ENCODE measurements around the gene MAL.

The MAL gene

DNA sequence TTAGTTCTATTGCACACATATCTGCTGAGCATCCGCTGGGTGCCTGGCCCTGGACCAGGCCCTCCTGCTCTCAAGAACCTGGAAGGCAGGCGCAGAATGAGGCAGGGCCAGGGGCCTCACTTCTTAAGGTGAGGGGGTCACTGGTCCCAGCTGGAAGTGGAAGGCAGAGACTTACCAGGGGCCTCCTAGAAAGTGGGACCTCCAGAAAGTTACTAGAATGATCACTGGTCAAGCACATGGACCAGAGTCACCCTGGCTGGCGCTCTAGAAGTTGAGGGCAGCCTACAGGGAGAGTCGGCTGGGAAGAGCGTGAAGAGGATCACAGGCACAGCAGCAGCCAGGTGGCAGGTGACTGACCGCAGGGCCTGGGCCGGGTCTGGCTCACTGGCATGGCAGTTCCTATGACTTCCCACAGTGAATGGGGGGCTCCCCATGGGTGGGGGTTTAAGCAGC lies 26.1 kb upstream of the MAL start:
- no peak overlapping the region for H3K4me3 ChIP-seq (ENCODE audit: low read length)
- peaks cover 53% of the 10 kb centered on the region for H3K27me3 ChIP-seq (ENCODE audit: insufficient read depth, low read length)
- no peaks in the 10 kb centered on the region; the same call in 1 of the 2 replicates for H3K4me1 ChIP-seq (ENCODE audit: insufficient read depth, low read length)
- no peak overlapping the region for H3K9ac ChIP-seq (ENCODE audit: low read depth, low read length)
- no peak overlapping the region for H3K27ac ChIP-seq (ENCODE audit: low read length)
- no peaks in the 10 kb centered on the region for H3K9me3 ChIP-seq (ENCODE audit: insufficient read depth, low read depth, low read length)
- H3K36me3 ChIP-seq (ENCODE audit: insufficient read depth, low read depth, low read length): no peaks in the 10 kb centered on the region

DNA sequence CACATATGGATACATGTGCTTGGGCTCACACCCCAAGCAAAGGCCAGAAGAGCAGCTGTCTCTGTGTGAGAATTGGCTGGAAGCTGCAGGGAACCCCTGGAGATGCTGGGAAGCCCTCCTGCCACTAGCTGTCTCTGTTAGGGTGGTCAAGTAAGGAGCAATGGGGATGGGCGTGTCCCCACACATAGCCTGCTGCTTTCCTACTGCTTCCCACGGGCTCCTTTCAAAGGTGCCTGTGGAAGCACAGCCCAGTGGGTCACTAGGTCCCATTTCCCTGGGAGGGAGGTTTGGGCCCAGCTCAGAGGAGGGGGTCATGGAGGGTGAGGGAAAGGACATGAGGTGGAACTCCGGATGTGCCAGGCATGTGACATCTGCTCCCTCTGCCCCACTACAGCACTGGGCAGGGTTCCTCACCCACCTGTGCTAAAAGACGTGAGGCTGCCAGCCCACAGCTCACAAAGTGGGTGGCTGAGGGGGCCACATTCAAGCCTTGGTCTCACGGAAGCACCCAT lies 24.4 kb upstream of the MAL start:
- no peak overlapping the region for H3K4me3 ChIP-seq (ENCODE audit: low read length)
- no peaks in the 10 kb centered on the region for H3K36me3 ChIP-seq (ENCODE audit: insufficient read depth, low read depth, low read length)
- H3K4me1 ChIP-seq (ENCODE audit: insufficient read depth, low read length): no peaks in the 10 kb centered on the region; the same call in 1 of the 2 replicates
- H3K9me3 ChIP-seq (ENCODE audit: insufficient read depth, low read depth, low read length): no peaks in the 10 kb centered on the region
- H3K27me3 ChIP-seq (ENCODE audit: insufficient read depth, low read length): peaks cover 45% of the 10 kb centered on the region
- H3K27ac ChIP-seq (ENCODE audit: low read length): no peak overlapping the region
- H3K9ac ChIP-seq (ENCODE audit: low read depth, low read length): no peak overlapping the region

DNA sequence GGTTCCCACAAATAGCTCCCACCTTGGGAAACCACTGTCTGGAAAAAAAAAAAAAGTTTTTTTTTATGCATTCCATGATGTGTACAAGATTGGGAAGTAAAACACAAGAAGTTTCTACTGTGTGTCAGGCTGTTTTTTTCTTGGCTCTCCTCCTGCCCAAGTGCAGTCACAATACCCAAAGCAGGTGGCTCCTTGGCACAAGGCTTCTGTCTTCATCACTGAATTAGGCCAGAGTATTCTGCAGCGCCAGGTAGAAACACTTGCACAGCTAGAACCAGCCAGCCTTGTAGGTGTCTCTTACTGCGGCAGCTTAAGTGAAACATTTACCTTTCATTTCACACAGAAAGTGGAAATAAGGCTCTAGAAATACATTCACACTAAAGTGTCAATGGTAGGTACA lies 23.8 kb upstream of the MAL start:
- Histone ChIP-seq H3K4me3 (ENCODE audit: low read length) (no peak overlapping the region), H3K36me3 (ENCODE audit: insufficient read depth, low read depth, low read length) (no peaks in the 10 kb centered on the region), H3K4me1 (ENCODE audit: insufficient read depth, low read length) (no peaks in the 10 kb centered on the region; the same call in 1 of the 2 replicates), H3K9me3 (ENCODE audit: insufficient read depth, low read depth, low read length) (no peaks in the 10 kb centered on the region), H3K27ac (ENCODE audit: low read length) (no peak overlapping the region), H3K27me3 (ENCODE audit: insufficient read depth, low read length) (peaks cover 39% of the 10 kb centered on the region), H3K9ac (ENCODE audit: low read depth, low read length) (no peak overlapping the region)

DNA sequence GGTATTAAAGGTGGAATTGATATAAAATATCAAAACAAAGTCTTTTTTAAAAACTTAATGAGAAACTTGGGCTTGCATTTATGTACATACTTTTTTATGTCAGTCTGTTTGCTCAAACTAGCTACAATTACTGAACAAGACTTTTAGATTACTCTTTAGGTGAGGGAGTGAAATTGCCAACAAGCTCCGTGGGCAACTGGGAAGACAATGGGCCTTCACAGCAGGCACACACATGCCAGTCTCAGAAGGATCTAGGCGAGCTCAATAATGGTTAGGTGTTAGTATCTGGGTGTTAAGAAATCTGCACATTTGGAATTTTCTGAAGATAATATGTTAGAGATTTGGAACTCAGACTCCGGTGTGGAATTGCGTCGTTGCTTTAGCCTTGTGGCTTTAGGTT lies 23.0 kb upstream of the MAL start:
- no peak overlapping the region for H3K9ac ChIP-seq (ENCODE audit: low read depth, low read length)
- H3K27me3 ChIP-seq (ENCODE audit: insufficient read depth, low read length): peaks cover 31% of the 10 kb centered on the region
- H3K4me3 ChIP-seq (ENCODE audit: low read length): no peak overlapping the region
- H3K36me3 ChIP-seq (ENCODE audit: insufficient read depth, low read depth, low read length): no peaks in the 10 kb centered on the region
- H3K27ac ChIP-seq (ENCODE audit: low read length): no peak overlapping the region
- H3K9me3 ChIP-seq (ENCODE audit: insufficient read depth, low read depth, low read length): no peaks in the 10 kb centered on the region
- H3K4me1 ChIP-seq (ENCODE audit: insufficient read depth, low read length): no peaks in the 10 kb centered on the region; the same call in 1 of the 2 replicates

DNA sequence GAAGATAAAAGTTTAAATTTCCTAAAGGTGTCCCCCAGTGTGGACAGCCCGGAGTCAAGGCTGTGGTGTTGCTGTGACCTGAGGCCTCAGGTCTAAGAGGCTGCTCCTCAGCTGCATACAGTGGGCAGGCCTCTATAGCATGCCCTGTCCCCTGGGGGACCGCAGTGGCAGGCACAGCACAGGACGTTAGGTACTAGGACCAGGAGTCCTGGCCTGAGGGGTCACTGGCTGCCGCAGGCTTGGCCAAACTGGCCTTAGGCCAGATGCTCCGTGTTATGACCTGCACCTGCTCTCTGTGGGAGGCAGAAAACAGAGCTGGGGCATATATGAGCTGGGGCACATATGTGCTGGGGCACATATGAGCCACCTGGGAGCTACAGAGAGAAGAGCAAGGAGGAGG lies 21.2 kb upstream of the MAL start:
- H3K9me3 ChIP-seq (ENCODE audit: insufficient read depth, low read depth, low read length): no peaks in the 10 kb centered on the region
- H3K27ac ChIP-seq (ENCODE audit: low read length): no peak overlapping the region
- no peaks in the 10 kb centered on the region; the same call in 1 of the 2 replicates for H3K4me1 ChIP-seq (ENCODE audit: insufficient read depth, low read length)
- no peak overlapping the region for H3K4me3 ChIP-seq (ENCODE audit: low read length)
- H3K27me3 ChIP-seq (ENCODE audit: insufficient read depth, low read length): peaks cover 13% of the 10 kb centered on the region
- H3K36me3 ChIP-seq (ENCODE audit: insufficient read depth, low read depth, low read length): no peaks in the 10 kb centered on the region
- no peak overlapping the region for H3K9ac ChIP-seq (ENCODE audit: low read depth, low read length)

DNA sequence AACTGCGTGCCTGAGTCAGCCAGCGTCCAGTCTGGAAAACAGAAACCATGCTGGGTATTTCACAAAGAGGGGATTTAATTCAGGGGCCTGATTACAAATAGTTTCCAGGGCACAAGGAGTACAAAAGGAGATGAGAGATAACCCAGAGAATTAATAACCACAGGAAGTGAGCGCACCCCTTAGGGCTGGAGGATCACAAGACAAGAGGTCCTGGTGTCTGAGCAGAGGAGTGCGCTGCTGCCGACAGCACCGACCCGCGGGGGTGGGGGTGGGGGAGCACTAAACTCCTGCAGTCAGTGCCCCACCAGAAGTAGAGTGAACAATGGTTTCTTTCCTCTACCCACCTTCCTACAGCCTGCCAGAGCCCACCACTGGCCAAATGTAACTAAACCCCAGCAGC lies 20.8 kb upstream of the MAL start:
- H3K9me3 ChIP-seq (ENCODE audit: insufficient read depth, low read depth, low read length): no peaks in the 10 kb centered on the region
- no peaks in the 10 kb centered on the region; the same call in 1 of the 2 replicates for H3K4me1 ChIP-seq (ENCODE audit: insufficient read depth, low read length)
- H3K4me3 ChIP-seq (ENCODE audit: low read length): no peak overlapping the region
- no peak overlapping the region for H3K27ac ChIP-seq (ENCODE audit: low read length)
- peaks cover 9% of the 10 kb centered on the region for H3K27me3 ChIP-seq (ENCODE audit: insufficient read depth, low read length)
- no peak overlapping the region for H3K9ac ChIP-seq (ENCODE audit: low read depth, low read length)
- no peaks in the 10 kb centered on the region for H3K36me3 ChIP-seq (ENCODE audit: insufficient read depth, low read depth, low read length)

DNA sequence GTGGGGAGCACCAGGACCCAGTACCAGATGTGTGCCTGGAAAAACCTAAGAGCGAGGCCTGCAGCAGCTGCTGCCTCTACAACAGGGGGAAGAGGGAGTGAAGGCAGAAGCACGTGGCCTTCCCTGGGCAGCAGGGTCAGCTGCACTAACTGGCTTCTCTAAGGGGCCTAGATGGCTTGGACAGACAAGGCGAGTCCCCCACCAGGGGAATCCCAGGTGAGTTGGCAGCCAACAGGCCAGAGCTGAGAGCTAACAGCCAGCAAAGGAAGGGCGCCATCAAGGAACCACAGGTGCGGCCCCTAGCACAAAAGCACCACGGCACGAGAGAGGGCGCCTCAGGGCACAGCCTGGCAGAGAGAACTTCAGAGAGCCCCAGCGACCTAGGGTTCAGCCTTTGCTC lies 19.8 kb upstream of the MAL start:
- no peak overlapping the region for H3K9ac ChIP-seq (ENCODE audit: low read depth, low read length)
- no peak overlapping the region for H3K27ac ChIP-seq (ENCODE audit: low read length)
- H3K36me3 ChIP-seq (ENCODE audit: insufficient read depth, low read depth, low read length): no peaks in the 10 kb centered on the region
- H3K27me3 ChIP-seq (ENCODE audit: insufficient read depth, low read length): no peaks in the 10 kb centered on the region
- H3K4me3 ChIP-seq (ENCODE audit: low read length): no peak overlapping the region
- no peaks in the 10 kb centered on the region for H3K9me3 ChIP-seq (ENCODE audit: insufficient read depth, low read depth, low read length)
- H3K4me1 ChIP-seq (ENCODE audit: insufficient read depth, low read length): no peaks in the 10 kb centered on the region; the same call in 1 of the 2 replicates

DNA sequence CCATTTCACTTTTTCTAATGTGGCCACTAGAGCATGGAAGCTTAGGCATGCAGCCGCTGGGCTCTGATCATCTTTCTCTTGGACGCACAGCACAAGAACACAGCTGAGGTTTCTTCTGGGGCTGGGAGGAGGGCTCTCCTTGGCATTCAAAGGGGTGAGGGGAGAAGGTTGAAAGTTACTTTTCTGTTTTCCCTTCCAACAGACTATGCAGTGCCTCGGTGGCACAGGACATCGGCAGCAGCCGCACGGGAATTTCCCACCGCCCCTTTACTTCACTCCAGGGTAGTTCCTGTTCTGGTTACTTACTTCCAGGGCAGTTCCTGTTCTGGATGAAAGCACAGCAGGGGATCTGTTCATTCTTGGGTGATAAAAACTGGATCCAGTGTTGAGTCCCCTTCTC lies 18.9 kb upstream of the MAL start:
- no peak overlapping the region for H3K27ac ChIP-seq (ENCODE audit: low read length)
- no peak overlapping the region for H3K4me3 ChIP-seq (ENCODE audit: low read length)

DNA sequence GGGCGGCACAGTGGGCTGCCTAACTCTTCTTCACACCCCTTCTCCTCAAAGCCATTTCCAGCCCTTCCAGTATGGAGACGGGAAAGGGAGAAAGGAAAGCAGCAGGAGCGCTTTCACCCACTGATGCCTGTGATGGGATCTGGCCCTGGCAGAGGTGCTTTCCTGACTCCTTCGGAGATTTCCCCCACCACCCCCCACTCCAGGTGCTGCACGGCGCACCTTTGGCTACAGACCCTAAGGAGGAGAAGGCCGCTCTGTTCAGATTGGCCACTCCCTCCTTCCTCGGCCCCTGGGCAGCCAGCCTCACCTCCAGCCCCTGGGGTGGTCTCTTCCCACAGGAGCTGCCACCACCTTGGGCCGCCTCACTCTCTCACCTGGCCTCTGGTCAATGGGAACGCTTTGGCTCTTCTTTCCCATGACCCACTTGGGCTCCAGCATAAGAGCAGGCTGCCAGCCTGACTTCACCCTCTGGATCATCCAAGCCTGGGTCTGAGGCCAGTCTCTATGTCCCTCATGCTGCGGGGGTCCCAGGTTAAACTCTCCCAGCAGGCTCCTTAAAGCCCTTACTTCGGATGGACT lies 18.4 kb upstream of the MAL start:
- Histone ChIP-seq H3K4me1 (ENCODE audit: insufficient read depth, low read length) (no peaks in the 10 kb centered on the region; the same call in 1 of the 2 replicates), H3K9me3 (ENCODE audit: insufficient read depth, low read depth, low read length) (no peaks in the 10 kb centered on the region), H3K27me3 (ENCODE audit: insufficient read depth, low read length) (no peaks in the 10 kb centered on the region), H3K27ac (ENCODE audit: low read length) (no peak overlapping the region), H3K4me3 (ENCODE audit: low read length) (no peak overlapping the region), H3K36me3 (ENCODE audit: insufficient read depth, low read depth, low read length) (no peaks in the 10 kb centered on the region), H3K9ac (ENCODE audit: low read depth, low read length) (no peak overlapping the region)

More for the DNA sequence above, 18.9 kb upstream of the MAL start:
- Histone ChIP-seq H3K9ac (ENCODE audit: low read depth, low read length) (no peak overlapping the region), H3K27me3 (ENCODE audit: insufficient read depth, low read length) (no peaks in the 10 kb centered on the region), H3K4me1 (ENCODE audit: insufficient read depth, low read length) (no peaks in the 10 kb centered on the region; the same call in 1 of the 2 replicates), H3K9me3 (ENCODE audit: insufficient read depth, low read depth, low read length) (no peaks in the 10 kb centered on the region), H3K36me3 (ENCODE audit: insufficient read depth, low read depth, low read length) (no peaks in the 10 kb centered on the region)

DNA sequence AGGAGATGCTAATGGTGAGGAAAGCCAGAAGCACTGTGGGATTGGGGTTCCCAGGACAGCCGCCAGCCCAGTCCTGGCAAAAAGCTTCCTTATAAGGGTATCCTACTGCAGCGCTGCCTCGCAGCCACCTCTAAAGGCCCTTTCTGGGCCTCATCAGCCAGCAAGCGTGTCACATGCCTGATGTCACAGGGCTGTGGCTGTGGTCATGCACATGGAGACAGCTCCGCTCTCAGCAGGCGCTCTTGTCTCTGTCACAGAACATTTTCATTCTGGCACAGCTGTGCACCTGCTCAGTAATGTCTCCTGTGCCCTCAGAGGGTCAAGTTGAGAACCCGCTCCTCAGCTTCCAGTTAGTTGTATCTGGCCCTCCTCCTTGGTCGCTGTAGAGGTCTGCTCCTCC lies 17.7 kb upstream of the MAL start:
- H3K4me3 ChIP-seq (ENCODE audit: low read length): no peak overlapping the region
- no peak overlapping the region for H3K27ac ChIP-seq (ENCODE audit: low read length)
- no peaks in the 10 kb centered on the region for H3K9me3 ChIP-seq (ENCODE audit: insufficient read depth, low read depth, low read length)
- no peaks in the 10 kb centered on the region for H3K36me3 ChIP-seq (ENCODE audit: insufficient read depth, low read depth, low read length)
- no peaks in the 10 kb centered on the region; the same call in 1 of the 2 replicates for H3K4me1 ChIP-seq (ENCODE audit: insufficient read depth, low read length)
- H3K9ac ChIP-seq (ENCODE audit: low read depth, low read length): no peak overlapping the region
- no peaks in the 10 kb centered on the region for H3K27me3 ChIP-seq (ENCODE audit: insufficient read depth, low read length)

DNA sequence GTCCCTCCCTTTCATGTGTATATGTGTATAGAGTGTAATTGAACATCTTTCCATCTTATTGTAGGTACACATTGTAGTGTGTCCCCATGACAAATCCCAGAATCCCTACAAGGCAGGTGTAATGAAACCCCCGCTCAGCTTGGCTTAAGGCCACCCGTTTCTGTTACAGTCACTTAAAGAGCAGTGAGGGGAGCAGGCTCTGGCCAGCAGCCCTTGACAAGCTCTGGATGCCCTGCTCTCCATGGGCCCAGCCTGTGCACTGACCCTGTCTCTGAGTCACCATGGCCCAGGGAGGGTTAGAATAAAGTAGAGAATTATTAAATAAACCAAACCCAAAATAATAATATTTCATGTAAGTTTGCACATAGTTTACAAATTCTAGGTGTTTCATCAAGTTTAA lies 17.2 kb upstream of the MAL start:
- no peaks in the 10 kb centered on the region for H3K9me3 ChIP-seq (ENCODE audit: insufficient read depth, low read depth, low read length)
- H3K27me3 ChIP-seq (ENCODE audit: insufficient read depth, low read length): no peaks in the 10 kb centered on the region
- no peak overlapping the region for H3K27ac ChIP-seq (ENCODE audit: low read length)
- no peaks in the 10 kb centered on the region; the same call in 1 of the 2 replicates for H3K4me1 ChIP-seq (ENCODE audit: insufficient read depth, low read length)
- no peaks in the 10 kb centered on the region for H3K36me3 ChIP-seq (ENCODE audit: insufficient read depth, low read depth, low read length)
- no peak overlapping the region for H3K4me3 ChIP-seq (ENCODE audit: low read length)
- no peak overlapping the region for H3K9ac ChIP-seq (ENCODE audit: low read depth, low read length)

DNA sequence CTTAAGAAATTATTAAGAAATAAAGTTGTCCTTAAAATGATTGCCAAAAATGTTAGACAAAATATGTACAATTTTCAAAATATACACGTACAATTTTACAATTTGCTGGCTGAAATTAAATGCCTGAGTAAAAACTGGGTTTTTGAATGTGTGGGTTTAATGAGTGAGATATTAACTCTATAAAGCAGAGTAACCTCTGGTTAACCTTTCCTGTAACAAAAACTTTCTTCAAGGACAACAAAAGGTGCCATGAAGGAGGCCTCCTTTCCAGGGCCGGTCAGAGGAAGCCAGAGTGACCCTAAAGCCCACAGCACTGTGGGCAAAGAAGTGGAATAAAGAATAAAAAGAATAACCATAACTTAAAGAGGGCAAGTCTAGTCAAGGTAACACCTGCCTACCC lies 16.5 kb upstream of the MAL start:
- Histone ChIP-seq H3K9ac (ENCODE audit: low read depth, low read length) (no peak overlapping the region), H3K27me3 (ENCODE audit: insufficient read depth, low read length) (peaks cover 3% of the 10 kb centered on the region; the same call in 1 of the 2 replicates), H3K27ac (ENCODE audit: low read length) (no peak overlapping the region), H3K4me3 (ENCODE audit: low read length) (no peak overlapping the region), H3K9me3 (ENCODE audit: insufficient read depth, low read depth, low read length) (no peaks in the 10 kb centered on the region), H3K4me1 (ENCODE audit: insufficient read depth, low read length) (no peaks in the 10 kb centered on the region; the same call in 1 of the 2 replicates), H3K36me3 (ENCODE audit: insufficient read depth, low read depth, low read length) (no peaks in the 10 kb centered on the region)

Data from iPS-20b (cell line).